H1 (cell line): ENCODE data around the gene SH3RF3. TPM values are rescaled to one million over a fixed set of nuclear protein-coding genes. Genes with fewer than 3 reads are reported as not detected.

ENCODE experiments used
- ATF3 ChIP-seq: IDR thresholded peaks from 2 replicates; pipeline ENCODE4 v1.6.1; 2011; ENCODE audit warnings: low read depth, mild to moderate bottlenecking, low read length; ENCODE audit not compliant: insufficient read depth
- E2F6 ChIP-seq: IDR thresholded peaks from 2 replicates; pipeline ENCODE4 v1.6.1; 2012; ENCODE audit warnings: inconsistent platforms
- NANOG ChIP-seq: IDR thresholded peaks from 2 replicates; pipeline ENCODE4 v1.6.1; 2011; ENCODE audit warnings: low read length, low read depth, mild to moderate bottlenecking, inconsistent platforms; ENCODE audit not compliant: insufficient read depth, poor library complexity, severe bottlenecking
- RAD21 ChIP-seq, 2 experiments: IDR thresholded peaks in 1 of 2; conservative IDR thresholded peaks in 1 of 2; 2 replicates each; pipeline ENCODE4 v1.6.1; 2011; ENCODE audit warnings: low read depth in 2 of 2, low read length in 2 of 2, improper control_type of control experiment in 1 of 2, inconsistent platforms in 1 of 2, mild to moderate bottlenecking in 1 of 2, moderate library complexity in 1 of 2
- USF2 ChIP-seq: IDR thresholded peaks from 2 replicates; pipeline ENCODE4 v1.6.1; 2011; ENCODE audit warnings: low read length, improper control_type of control experiment
- polyA plus RNA-seq, 7 experiments: library from polyadenylated mRNA; depleted of rRNA in 3 of 7; stranded (reverse) in 5 of 7; unstranded in 2 of 7; fragments of >200 nt in 5 of 7; fragments of 200-250 nt in 2 of 7; gene quantifications; 1 replicate in 5 of 7; 2 replicates in 1 of 7; 4 replicates in 1 of 7; pipeline versions ENCODE4 v1.2.1 to v1.2.3, GENCODE V29; 2011 to 2013; ENCODE audit warnings: missing spikeins in 2 of 7, mixed read lengths in 2 of 7
- total RNA-seq: library from RNA; stranded (reverse); fragmentation: NEBNext Ultra II Directional; extraction: Animal tissue kit (Norgen Biotek cat#: 25700); gene quantifications from 2 replicates; pipeline ENCODE4 v1.2.1, GENCODE V29; 2021

Gene SH3RF3
- total and polyA plus RNA-seq, 2 of the 8 experiments (the other 6 are each of a cell fraction or from before 2014, with no cell fraction given) = 0.11 to 0.65 TPM

GRCh38 chr2:109380502-109381326 is 251.7 kb downstream of the SH3RF3 start (continued):
- no peak for TF ChIP-seq NANOG
- TF ChIP-seq E2F6 = no peak
- no peak for TF ChIP-seq USF2
- TF ChIP-seq RAD21 (IDR thresholded peaks at IDR 0.05 in 1 of 2, conservative IDR thresholded peaks at IDR 0.05 in 1 of 2; ENCODE audit: low read depth in 2 of 2, low read length in 2 of 2) = no peak
- TF ChIP-seq ATF3 = no peak
- TF ChIP-seq, all 59 proteins: peak for 0
